Cortex of kidney (tissue), 1 donor: ENCODE results near the gene DHX34.
"Not testable (repeated sequence)": the region's sequence is repeated elsewhere in the genome, so short reads cannot be mapped to it uniquely, and the experiment has no call there.

ENCODE experiments used
- DNase-seq: peaks from one replicate; lab custom pipeline; 2025; lab: John Stamatoyannopoulos, UW

The DHX34 gene

DNA sequence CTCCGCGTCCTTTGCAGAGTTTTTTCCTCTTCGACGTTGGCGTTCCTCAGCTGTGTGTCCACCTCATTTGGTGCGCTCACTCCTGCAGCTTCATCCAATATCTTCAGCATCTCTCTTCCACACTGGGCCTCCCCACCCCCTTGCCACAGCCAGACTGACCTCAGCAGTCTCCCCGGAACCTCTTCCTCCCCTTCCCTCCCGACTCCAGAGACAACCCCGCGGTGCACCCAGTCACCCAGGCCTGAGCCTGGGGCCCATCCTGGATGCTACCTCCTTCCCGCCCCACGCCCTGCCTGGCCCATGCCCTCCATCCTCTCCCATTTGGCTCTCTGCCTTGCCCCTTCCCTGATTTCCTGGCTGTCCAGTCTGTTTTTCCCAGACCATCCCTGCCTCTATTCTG is 25.2 kb upstream of the DHX34 start:
- no peak for DNase-seq

DNA sequence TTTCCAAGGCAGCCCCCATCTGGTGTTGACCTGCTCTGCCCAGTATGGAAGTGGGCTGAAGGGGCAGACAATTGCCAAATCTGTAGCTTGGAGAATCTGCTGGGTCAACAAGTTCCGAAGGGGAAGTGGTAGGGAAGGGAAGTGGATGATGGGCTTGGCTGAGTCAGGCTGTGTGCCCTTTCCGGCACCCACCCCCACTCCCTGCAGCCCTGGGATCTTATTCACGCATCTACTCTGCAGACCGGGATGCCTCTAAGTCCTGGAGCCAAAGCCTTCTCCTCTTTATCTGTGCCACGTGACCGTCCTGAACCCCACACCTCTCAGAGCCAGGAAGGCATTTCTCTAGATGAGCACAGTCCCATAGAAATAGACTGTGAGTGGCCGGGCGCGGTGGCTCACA is 24.6 kb upstream of the DHX34 start:
- no peak for DNase-seq

DNA sequence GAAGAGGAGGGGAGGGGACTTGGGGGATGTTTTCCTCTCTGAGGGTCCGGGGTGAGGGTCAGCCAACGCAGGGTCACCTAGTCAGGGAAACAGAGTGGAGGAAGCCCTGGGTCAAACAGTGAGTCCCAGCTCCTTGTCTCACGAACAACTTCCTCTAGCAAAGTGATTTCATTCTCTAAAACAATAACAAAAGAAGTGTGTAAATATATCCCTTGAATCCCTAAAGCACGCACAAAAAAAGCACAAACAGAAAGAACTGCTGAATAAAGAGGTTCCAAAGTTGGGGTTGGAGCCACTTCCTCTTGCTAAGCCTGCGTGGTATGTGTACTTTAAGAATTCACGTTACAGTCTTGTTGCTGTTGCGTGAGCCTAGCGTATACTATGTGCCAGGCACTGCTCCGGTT is 18.6 kb upstream of the DHX34 start:
- no peak for DNase-seq

DNA sequence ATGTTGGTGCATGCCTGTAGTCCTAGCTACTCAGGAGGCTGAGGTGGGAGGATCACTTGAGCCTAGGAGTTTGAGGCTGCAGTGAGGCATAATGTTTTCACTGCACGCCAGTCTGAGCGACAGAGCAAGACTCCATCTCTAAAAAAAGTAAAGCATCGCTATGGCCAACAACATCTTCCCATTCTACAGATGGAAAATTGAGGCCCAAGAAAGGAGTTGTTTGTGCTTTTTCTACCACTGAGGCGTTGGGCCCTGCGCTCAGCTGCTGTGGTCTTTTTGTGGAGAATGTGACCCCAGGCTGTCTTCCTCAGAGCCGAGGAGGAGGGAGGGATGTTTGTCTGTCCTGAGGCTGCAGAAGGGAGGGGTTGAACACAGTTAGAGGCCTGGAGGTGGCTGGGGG is 17.6 kb upstream of the DHX34 start:
- no peak for DNase-seq

DNA sequence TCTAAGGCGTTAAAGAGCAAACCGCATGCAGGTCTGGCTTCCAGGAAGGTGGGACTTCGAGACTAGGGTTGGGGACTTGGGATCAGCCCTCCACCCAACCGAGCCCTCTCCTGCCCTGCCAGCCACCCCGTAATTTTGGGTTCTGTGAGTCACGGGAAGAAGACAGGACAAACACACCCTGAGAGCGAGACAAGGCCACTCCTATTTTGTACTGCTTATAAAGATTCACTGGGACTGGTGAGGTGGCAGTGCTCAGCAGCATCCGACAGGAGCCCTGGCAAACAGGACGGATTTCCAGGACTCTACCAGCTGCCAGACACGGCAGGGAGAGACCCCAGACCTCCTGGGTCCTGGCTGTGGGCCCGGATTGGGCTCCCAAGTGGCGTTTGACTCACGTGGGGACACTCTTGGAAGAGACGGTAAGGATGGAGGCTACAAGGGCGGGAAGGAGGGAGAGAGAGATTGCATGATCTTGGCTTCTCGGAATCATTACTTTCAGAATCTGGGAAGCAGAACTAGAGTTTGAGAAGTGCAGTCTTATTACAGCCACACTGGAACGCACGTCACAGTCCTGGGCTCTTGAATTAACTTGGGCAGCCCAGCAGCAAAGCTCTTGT is 17.1 kb upstream of the DHX34 start, which contains the start of gene C5AR2:
C5AR2 (plus strand) TSS at position 245 of the 617 bp plus-strand sequence. CDS start 8,625 bp downstream, outside the sequence.
- DNase-seq = no peak

DNA sequence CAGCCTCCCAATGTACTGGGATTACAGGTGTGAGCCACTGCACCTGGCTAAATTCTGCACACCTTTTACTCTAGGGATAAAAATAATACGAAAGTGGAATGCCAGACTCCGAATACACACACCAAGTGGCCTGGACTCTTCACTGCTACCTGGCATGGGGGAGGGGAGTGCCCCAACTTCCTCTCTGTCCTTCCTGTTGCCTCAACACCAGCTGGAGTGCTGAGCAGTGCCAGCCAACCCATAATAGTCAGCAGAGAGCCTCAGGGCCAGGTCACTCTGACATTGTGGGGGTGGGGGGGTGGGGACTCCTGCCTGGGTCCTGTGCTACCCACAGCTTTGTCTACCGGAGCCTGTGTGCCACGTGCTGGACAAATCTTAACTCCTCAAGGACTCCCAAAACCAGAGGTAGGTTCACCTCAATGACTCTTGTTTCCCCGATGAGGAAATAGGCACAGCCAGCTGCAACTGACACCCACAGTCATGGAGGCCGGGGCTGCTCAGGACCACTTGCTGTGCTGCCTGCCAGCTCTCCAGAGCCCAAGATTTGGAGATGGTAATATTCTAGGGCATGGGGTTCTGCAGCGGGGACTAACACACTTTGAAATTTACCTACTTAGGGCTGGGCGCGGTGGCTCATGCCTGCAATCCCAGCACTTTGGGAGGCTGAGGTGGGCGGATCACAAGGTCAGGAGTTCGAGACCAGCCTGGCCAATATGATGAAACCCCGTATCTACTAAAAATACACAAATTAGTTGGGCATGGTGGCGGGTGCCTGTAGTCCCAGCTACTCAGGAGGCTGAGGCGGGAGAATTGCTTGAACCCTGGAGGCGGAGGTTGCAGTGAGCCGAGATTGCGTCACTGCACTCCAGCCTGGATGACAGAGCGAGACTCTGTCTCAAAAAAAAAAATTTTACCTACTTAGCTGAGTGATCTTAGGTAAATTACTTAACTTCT is 12.1 kb upstream of the DHX34 start:
- DNase-seq = not testable (repeated sequence)

DNA sequence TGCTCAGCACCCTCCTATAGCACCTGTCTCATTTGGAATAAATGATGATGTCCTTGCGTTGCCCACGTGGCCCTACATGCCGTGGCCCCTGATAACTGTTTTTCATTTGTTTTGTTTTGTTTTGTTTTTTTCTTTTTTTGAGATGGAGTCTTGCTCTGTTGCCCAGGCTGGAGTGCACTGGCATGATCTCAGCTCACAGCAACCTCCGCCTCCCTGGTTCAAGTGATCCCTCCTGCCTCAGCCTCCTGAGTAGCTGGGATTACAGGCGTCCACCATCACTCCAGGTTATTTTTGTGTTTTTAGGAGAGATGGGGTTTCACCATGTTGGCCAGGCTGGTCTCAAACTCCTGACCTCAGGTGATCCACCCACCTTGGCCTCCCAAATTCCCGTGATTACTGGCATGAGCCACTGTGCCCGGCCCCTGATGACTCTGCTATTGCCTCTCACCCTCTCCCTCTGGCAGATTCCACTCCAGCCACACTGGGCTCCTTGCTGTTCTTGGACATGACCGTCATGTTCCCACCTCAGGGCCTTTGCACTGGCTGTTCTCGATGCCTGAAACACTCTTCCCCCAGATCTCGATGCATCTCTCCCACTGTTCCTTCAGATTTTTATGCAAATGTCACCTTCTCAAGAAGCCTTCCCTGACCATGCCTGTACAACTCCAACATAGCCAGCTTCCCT is 9.8 kb upstream of the DHX34 start:
- DNase-seq = no peak

DNA sequence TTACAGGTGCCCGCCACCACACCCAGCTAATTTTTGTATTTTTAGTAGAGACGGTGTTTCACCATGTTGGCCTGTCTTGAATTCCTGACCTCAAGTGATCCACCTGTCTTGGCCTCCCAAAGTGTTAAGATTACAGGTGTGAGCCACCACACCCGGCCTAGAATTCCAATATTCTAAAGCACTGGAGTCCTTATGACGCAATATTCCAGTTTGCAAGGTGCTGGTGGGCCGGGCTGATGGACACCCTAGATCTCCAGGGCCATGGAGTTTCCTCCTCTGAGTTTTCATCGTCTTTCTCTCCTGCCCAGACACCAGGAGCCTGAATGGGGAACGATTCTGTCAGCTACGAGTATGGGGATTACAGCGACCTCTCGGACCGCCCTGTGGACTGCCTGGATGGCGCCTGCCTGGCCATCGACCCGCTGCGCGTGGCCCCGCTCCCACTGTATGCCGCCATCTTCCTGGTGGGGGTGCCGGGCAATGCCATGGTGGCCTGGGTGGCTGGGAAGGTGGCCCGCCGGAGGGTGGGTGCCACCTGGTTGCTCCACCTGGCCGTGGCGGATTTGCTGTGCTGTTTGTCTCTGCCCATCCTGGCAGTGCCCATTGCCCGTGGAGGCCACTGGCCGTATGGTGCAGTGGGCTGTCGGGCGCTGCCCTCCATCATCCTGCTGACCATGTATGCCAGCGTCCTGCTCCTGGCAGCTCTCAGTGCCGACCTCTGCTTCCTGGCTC is 8.5 kb upstream of the DHX34 start:
- no peak for DNase-seq

DNA sequence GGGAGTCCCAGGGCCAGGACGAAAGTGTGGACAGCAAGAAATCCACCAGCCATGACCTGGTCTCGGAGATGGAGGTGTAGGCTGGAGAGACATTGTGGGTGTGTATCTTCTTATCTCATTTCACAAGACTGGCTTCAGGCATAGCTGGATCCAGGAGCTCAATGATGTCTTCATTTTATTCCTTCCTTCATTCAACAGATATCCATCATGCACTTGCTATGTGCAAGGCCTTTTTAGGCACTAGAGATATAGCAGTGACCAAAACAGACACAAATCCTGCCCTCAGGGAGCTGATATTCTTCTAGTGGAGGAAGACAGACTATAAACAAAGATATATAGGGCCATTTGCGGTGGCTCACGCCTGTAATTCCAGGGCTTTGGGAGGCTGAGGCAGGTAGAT is 7.4 kb upstream of the DHX34 start:
- DNase-seq = no peak

DNA sequence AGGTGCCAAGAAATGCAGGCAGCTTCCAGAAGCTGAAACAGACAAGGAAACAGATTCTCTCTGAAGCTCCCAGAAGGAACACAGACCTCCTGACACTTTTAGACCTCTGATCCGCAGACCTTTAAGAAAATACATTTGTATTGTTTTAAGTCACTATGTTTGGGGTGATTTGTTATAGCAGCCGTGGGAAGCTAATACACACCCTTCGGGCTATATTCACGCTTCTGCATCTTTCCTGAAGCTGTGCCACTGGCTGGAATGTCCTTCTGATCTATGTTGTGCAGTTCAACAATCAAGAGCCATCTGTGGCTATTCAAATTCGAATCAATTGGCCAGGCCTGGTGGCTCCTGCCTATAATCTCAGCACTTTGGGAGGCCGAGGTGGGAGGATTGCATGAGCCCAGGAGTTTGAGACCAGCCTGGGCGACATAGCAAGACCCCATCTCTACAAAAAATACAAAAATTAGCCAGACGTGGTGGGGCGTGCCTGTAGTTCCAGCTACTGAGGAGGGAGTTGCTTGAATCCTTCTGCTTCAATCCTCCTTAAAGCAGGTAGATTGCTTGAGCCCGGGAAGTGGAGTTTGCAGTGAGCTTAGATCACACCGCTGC is 5.8 kb upstream of the DHX34 start:
- no peak for DNase-seq

DNA sequence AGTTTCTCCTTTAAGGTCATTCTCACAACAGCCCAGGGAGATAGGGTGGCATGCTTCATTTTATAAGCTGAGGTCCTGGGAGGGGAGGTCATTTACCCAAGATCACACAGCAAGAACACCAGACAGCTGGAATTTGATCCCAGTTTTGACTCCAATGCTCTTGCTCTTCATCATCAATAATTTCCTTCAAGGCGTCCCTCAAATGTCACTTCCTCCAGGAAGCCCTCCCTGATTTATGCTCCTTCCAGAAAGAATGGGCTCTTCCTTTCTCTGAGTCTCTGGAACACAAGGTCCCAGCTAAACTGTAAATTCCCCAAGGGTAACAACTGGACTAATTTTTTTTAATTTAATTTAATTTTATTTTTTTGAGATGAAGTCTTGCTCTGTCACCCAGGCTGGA is 4.7 kb upstream of the DHX34 start:
- DNase-seq = no peak

DNA sequence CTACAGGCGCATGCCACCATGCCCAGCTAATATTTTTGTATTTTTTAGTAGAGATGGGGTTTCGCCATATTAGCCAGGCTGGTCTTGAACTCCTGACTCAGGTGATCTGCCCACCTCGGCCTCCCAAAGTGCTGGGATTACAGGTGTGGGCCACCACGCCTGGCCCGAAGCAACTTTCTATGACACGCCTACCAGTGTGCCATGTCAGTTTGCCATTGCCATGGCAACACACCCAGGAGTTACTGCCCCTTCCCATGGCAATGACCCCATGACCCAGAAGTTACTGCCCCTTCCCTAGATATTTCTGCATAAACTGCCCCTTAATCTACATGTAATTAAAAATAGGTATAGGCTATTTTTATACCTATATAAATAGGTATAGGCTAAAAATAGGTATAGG is 3.1 kb upstream of the DHX34 start:
- DNase-seq = not testable (repeated sequence)

DNA sequence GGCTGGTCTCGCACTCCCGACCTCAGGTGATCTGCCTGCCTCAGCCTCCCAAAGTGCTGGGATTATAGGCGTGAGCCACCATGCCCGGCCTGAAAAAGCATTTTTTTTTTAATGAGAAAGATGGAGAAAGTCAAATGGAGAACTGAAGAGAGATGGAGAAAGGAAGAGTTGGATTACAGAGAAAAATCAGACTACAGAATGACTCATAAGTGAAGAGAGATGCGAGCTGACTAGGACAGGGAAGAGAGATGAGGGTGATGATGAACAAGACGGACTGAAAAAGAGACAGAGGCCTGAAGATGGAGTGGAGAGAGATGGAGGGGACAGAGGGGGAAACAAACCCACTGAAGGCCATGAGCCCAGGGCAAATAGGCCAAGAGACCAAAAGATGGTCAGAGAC is 1.5 kb downstream of the DHX34 start:
- no peak for DNase-seq

DNA sequence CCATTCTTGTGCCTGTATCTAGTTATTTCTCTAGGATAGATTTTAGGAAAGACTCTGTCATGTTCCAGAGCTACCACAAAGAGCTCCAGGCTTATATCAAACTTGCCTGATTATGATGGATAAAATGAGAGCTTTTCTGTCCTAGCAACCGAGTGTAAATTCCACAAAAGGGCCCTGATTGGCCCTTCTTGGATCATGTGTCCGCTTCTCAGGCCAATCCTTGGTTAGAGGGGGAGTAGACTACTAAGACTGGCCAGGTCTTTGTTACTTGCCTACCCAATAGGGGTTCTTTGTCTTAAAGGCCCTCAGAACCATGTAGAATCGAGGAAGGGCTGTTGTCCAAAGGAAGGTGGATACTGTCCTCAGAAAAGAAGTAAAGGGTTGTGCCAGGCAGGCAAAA is 2.4 kb downstream of the DHX34 start:
- DNase-seq = no peak

DNA sequence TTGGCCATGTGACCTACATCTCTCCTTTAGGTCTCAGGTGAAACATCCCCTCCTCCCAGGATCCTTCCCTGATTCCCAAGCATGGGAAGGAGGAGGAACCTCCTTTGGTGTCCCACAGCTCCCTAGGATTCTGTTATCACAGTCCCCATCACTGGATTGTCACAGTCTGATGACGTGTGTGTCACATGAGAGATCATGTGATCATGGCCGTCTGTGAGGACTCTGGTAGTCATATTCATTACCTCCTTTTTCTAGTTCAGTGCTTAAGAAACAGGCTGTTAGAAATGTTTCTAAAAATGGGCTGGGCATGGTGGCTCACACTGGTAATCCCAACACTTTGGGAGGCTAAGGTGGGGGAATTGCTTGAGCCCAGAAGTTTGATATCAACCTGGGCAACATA is 3.0 kb downstream of the DHX34 start:
- DNase-seq = no peak

DNA sequence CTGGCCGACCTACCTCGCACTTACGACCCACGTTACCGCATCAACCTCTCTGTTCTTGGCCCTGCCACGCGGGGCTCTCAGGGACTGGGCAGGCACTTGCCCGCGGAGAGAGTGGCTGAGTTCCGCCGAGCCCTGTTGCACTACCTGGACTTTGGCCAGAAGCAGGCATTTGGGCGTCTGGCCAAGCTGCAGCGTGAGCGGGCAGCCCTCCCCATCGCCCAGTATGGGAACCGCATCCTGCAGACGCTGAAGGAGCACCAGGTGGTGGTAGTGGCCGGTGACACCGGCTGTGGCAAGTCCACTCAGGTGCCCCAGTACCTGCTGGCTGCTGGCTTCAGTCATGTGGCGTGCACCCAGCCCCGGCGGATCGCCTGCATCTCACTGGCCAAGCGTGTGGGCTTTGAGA is 4.2 kb downstream of the DHX34 start:
- DNase-seq = no peak

DNA sequence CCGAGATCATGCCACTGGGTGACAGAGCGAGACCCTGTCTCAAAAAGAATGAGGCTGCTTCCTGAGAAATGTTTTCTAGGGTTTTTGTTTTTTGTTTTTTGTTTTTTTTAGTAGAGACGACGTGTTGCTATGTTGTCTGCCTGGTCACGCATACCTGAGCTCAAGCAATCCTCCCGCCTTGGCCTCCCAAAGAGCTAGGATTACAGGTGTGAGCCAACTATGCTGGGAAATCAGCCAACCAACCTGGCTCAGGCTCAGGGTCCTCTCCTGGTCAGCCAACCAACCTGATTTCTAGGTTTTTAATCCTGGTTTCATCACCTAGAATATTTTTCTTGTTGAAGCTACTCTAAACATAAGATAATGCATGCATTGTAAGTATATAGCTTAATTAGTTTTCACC is 7.8 kb downstream of the DHX34 start:
- no peak for DNase-seq

DNA sequence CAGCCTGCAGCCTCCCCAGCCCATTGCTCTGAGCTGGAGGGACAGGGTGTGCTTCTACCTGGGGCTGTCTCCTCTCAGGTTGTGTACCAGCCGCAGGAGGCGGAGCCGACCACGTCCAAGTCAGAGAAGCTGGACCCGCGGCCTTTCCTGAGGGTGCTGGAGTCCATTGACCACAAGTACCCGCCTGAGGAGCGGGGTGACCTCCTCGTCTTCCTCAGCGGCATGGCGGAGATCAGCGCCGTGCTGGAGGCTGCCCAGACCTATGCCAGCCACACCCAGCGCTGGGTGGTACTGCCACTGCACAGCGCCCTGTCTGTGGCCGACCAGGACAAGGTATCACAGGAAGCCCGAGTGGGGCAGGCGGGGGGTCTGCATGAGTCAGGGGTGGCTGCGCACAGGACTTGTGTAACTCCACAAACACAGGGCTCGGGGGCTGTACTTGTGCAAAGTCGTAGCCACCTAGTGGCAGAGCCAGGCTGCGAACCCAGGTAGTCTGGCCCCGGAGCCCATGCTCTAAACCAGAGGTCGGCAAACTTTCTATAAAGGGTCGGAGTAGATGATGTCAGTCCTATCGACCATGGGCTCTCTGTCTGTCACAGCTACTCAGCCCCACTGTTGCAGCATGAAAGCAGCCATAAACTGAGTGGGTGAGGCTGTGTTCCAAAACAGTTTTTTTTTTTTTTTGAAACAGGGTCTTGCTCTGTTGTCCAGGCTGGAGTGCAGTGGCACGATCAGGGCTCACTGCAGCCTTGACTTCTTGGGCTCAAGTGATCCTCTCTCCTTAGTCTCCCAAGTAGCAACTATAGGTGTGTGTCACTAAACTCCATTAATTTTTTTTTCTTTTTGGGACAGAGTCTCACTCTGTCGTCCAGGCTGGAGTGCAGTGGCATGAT is 8.9 kb downstream of the DHX34 start:
- no peak for DNase-seq

DNA sequence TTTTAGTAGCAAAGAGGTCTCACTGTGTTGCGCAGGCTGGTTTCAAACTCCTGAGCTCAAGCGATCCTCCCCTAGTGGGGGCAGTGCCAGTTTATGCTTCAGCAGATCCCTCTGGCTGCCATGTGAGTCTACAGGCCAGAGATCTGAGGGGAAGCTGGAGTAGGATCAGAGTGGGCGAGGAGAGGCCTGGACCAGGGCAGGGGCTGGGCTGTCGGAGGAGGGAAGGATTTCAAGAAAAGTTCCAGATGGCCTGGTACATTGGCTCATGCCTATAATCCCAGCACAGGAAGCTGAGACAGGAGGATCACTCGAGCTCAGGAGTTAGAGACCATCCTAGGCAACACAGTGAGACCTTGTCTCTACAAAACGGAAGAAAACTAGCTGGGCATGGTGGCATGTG is 9.8 kb downstream of the DHX34 start:
- no peak for DNase-seq

DNA sequence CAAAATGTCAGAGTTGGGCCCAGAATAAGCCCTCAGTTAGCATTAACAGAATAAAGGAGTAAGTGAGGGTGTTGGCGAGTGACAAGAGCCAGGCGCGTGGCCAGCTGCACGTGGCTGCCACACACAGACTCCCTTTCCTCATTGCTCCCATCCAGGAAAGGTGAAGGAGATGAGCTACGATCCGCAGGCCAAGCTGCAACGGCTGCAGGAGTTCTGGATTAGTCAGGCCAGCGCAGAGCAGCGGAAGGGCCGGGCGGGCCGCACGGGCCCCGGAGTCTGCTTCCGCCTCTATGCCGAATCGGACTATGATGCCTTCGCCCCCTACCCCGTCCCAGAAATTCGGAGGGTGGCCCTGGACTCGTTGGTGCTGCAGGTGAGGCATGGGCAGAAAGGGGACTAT is 13.2 kb downstream of the DHX34 start:
- DNase-seq = no peak
